BJ (cell line): ENCODE measurements around the gene EPHB2. TPM values are rescaled to one million over a fixed set of nuclear protein-coding genes. Genes with fewer than 3 reads are reported as not detected.

ENCODE experiments used
- CTCF ChIA-PET: fragments of 350-600 bp; formaldehyde crosslinking; extraction: SDS; loops from one replicate; lab custom pipeline; 2021; ENCODE audit warnings: antibody characterized with exemption, inconsistent platforms; lab: Yijun Ruan, JAX
- POLR2A ChIA-PET: fragments of 300-600 bp; sonication (Branson Sonifier 250); formaldehyde crosslinking; extraction: SDS; loops from one replicate; lab custom pipeline; 2021; ENCODE audit warnings: antibody characterized with exemption; lab: Charles Lee
- DNase-seq: peaks from one replicate; pipeline ENCODE4 v3.0.0-alpha.2; 2011; ENCODE audit warnings: low read depth
- H3K27me3 ChIP-seq: 2 replicates; pipeline ENCODE4 v1.6.0; 2011; ENCODE audit warnings: low read length; ENCODE audit not compliant: control insufficient read depth, insufficient read depth
- H3K36me3 ChIP-seq: 2 replicates; pipeline ENCODE4 v1.5.1; 2011; ENCODE audit warnings: low read length; ENCODE audit not compliant: control insufficient read depth, insufficient read depth
- H3K4me3 ChIP-seq: 2 replicates; pipeline ENCODE4 v1.5.1; 2011; ENCODE audit warnings: low read depth, mild to moderate bottlenecking, control low read depth, low read length
- CTCF ChIP-seq: IDR thresholded peaks from 2 replicates; pipeline ENCODE4 v1.5.1; 2011; ENCODE audit warnings: low read depth, mild to moderate bottlenecking, control low read depth, inconsistent platforms, low read length, moderate library complexity; ENCODE audit not compliant: insufficient read depth
- polyA plus RNA-seq: library from polyadenylated mRNA; depleted of rRNA; stranded (reverse); fragments of >200 nt; gene quantifications from 2 replicates; pipeline ENCODE4 v1.2.3, GENCODE V29; 2011; rRNA removed
- small RNA-seq: library from RNA; depleted of rRNA; stranded (forward); fragments of <200 nt; gene quantifications from one replicate; pipeline ENCODE3, GENCODE V24; 2012; ENCODE audit warnings: low replicate concordance, low read depth; ENCODE audit not compliant: insufficient read length

Gene EPHB2
- polyA plus RNA-seq, 1 experiment: 8.7 TPM

GRCh38 chr1:22963044-22963677, 252.5 kb downstream of the EPHB2 start:
- CTCF ChIA-PET: interaction anchor here (0.7 to 3.8 kb wide), 12 partner anchors 8 to 321 kb away, joined by 3 to 25 read pairs (median 4); partner anchors contain the start of gene LACTBL1
- TF ChIP-seq CTCF: no peak
- POLR2A ChIA-PET: no interaction called here

GRCh38 chr1:22966309-22966708, 255.7 kb downstream of the EPHB2 start:
- DNase-seq: no peak
- TF ChIP-seq CTCF: no peak
- peaks cover 16% of the 10 kb centered on the region for H3K27me3 ChIP-seq
- POLR2A ChIA-PET: no interaction called here
- H3K4me3 ChIP-seq: no peak overlapping the region
- no peaks in the 10 kb centered on the region for H3K36me3 ChIP-seq
- CTCF ChIA-PET: interaction anchor here (0.6 to 1.6 kb wide), 2 partner anchors 25 to 100 kb away, joined by 3 read pairs; no protein-coding TSS in a partner anchor

More at GRCh38 chr1:22963044-22963677, 252.5 kb downstream of the EPHB2 start:
- Histone ChIP-seq H3K4me3 (no peak overlapping the region), H3K27me3 (peaks cover 7% of the 10 kb centered on the region), H3K36me3 (no peaks in the 10 kb centered on the region)
- DNase-seq: no peak

- POLR2A ChIA-PET: no interaction called here
These were observed 257.2 kb downstream of the EPHB2 start for GRCh38 chr1:22967833-22968232.

GRCh38 chr1:22969304-22969709, 258.7 kb downstream of the EPHB2 start:
- peaks cover 22% of the 10 kb centered on the region for H3K27me3 ChIP-seq
- no peak overlapping the region for H3K4me3 ChIP-seq
- H3K36me3 ChIP-seq: no peaks in the 10 kb centered on the region
- ChIA-PET CTCF (no interaction called here), POLR2A (no interaction called here)
- DNase-seq: no peak
- no peak for TF ChIP-seq CTCF

More at GRCh38 chr1:22967833-22968232, 257.2 kb downstream of the EPHB2 start:
- DNase-seq: no peak
- H3K36me3 ChIP-seq: no peaks in the 10 kb centered on the region
- no peak overlapping the region for H3K4me3 ChIP-seq
- H3K27me3 ChIP-seq: peaks cover 20% of the 10 kb centered on the region
- CTCF ChIA-PET: no interaction called here
- TF ChIP-seq CTCF: no peak

- no peak for DNase-seq
- H3K27me3 ChIP-seq: peaks cover 20% of the 10 kb centered on the region
- H3K36me3 ChIP-seq: no peaks in the 10 kb centered on the region
- ChIA-PET POLR2A (no interaction called here), CTCF (no interaction called here)
- TF ChIP-seq CTCF: no peak
- H3K4me3 ChIP-seq: no peak overlapping the region
These were observed 259.5 kb downstream of the EPHB2 start for GRCh38 chr1:22970096-22970495.

Small RNA genes lying within 50 kb of the gene (small RNA-seq; reads per million reads assigned to genes)
- not detected for gene MIR4253
- gene MIR4684: not detected

Other genes with a start within 250 kb of the EPHB2 start
- not detected in 2 replicates for gene EPHA8, start 147.3 kb upstream of the EPHB2 start, polyA plus RNA-seq
- gene C1QA, start 74.2 kb upstream of the EPHB2 start, polyA plus RNA-seq: not detected in 2 replicates
- not detected in 2 replicates for gene C1QC, start 67.2 kb upstream of the EPHB2 start, polyA plus RNA-seq
- not detected in 2 replicates for gene C1QB, start 57.6 kb upstream of the EPHB2 start, polyA plus RNA-seq